ENCODE results near the gene RPUSD2.

- TF ChIP-seq, protein P1, sequence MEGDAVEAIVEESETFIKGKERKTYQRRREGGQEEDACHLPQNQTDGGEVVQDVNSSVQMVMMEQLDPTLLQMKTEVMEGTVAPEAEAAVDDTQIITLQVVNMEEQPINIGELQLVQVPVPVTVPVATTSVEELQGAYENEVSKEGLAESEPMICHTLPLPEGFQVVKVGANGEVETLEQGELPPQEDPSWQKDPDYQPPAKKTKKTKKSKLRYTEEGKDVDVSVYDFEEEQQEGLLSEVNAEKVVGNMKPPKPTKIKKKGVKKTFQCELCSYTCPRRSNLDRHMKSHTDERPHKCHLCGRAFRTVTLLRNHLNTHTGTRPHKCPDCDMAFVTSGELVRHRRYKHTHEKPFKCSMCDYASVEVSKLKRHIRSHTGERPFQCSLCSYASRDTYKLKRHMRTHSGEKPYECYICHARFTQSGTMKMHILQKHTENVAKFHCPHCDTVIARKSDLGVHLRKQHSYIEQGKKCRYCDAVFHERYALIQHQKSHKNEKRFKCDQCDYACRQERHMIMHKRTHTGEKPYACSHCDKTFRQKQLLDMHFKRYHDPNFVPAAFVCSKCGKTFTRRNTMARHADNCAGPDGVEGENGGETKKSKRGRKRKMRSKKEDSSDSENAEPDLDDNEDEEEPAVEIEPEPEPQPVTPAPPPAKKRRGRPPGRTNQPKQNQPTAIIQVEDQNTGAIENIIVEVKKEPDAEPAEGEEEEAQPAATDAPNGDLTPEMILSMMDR (IDR thresholded peaks at IDR 0.05; ENCODE audit: insufficient read depth, low read length) = no peak
- no peak for TF ChIP-seq POLR2AphosphoS5 (IDR thresholded peaks at IDR 0.05; ENCODE audit: low read depth)
Observed at GRCh38 chr15:40545457-40545856, 23.6 kb upstream of the RPUSD2 start.
